ENCODE measurements around the gene OPCML.

OPCML gene

DNA sequence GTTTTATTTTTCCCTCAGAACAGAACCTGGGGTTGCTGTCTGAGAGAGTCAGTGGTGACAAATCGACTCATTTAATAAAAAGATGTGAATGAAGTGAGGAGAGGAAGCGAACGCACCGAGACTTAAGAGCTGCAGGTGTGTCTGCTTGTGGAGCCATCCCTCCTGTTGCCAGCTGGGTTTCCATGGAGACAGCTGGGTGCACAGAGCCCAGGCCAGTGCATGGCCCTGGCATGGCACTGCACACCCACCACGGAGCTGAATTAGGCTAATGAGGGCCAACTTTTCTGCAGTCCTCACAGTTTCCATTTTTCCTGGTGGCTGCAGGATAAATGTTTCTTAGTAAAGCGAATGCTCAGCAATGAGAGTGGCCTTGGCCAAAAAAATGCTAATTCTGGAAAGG, 750.2 kb downstream of the OPCML start:
- no peak for TF ChIP-seq CTCF (IDR thresholded peaks at IDR 0.05; ENCODE audit: insufficient read depth, low read depth, low read length, missing control alignments)
- H3K4me3 ChIP-seq (ENCODE audit: low read length) = no peak overlapping the region
- DNase-seq (ENCODE audit: low read depth) = no peak

DNA sequence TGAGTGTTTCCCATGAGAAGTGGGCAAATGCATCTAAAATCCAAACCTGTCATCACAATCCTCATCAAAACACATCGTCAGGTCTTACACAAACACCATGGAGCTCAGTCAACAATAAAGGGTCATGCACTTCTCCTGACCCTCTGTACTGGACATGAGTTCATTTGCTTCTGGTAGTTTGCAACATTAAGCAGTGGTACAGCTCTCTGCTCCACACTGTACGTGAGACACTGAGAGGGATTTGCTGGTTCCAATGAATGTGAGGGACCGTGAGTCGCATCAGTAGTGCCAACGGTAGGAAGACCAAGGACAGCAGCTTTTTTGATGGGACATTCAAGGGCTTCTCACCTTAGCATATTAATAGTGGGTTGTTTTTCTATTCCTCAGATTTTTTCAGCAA, 752.3 kb downstream of the OPCML start:
- TF ChIP-seq CTCF (IDR thresholded peaks at IDR 0.05; ENCODE audit: insufficient read depth, low read depth, low read length, missing control alignments) = no peak
- H3K4me3 ChIP-seq (ENCODE audit: low read length) = no peak overlapping the region
- DNase-seq (ENCODE audit: low read depth) = no peak

DNA sequence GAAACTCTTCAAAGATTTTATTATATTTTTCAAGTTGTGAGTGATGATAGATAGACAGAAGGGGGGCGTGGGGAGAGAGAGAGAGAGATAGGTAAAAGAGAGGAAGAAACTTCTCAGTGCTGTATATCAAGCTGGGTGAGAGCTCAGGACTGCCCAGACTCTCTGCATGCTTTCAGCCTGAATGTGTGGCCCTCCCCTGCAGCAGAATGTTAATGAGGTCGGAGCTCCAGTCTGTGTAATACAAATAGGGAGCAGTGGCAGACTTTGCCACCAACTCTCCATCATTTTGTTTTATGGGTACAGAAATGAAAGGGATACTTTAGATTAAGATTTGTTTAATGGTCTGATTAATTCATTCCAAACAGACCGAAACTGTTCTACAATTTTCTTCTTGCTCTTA, 752.8 kb downstream of the OPCML start:
- H3K4me3 ChIP-seq (ENCODE audit: low read length) = no peak overlapping the region
- TF ChIP-seq CTCF (IDR thresholded peaks at IDR 0.05; ENCODE audit: insufficient read depth, low read depth, low read length, missing control alignments) = no peak
- DNase-seq (ENCODE audit: low read depth) = peak; percentile 2

GRCh38 chr11:132777067-132777975, 755.0 kb downstream of the OPCML start:
- DNase-seq (ENCODE audit: low read depth) = no peak
- no peak for TF ChIP-seq CTCF (IDR thresholded peaks at IDR 0.05; ENCODE audit: insufficient read depth, low read depth, low read length, missing control alignments)
- no peak overlapping the region for H3K4me3 ChIP-seq (ENCODE audit: low read length)

DNA sequence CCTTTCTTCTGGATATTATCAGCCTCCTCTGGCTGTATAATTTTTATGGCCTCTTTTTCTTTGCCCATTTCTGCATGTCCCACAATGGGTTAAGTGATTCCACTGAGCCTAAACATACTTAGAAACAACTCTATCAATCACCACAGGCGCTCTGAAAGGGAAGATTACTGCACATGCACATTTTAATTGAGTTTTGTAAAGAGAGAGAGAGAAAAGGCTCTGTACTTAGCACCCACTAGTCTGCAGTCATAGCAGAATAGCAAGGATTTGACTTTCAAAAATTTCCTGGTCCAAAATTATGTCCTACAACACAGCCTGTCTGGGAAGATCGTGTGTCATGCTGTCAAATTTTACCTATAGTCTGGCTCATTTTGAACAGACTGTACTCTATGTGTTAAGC, 758.5 kb downstream of the OPCML start:
- TF ChIP-seq CTCF (IDR thresholded peaks at IDR 0.05; ENCODE audit: insufficient read depth, low read depth, low read length, missing control alignments) = no peak
- no peak overlapping the region for H3K4me3 ChIP-seq (ENCODE audit: low read length)
- no peak for DNase-seq (ENCODE audit: low read depth)

GRCh38 chr11:132772703-132773545, 759.4 kb downstream of the OPCML start:
- DNase-seq (ENCODE audit: low read depth) = no peak
- no peak for TF ChIP-seq CTCF (IDR thresholded peaks at IDR 0.05; ENCODE audit: insufficient read depth, low read depth, low read length, missing control alignments)
- no peak overlapping the region for H3K4me3 ChIP-seq (ENCODE audit: low read length)

Measured in epithelial cell of esophagus (primary cell).